Heart left ventricle (tissue), 13 donors: ENCODE results near the gene LAMB1.

Source experiments
- CTCF ChIP-seq, 12 donors: fragments of 200-600 bp; sonication (generic) in 4 of 12; IDR thresholded peaks; one replicate each; pipeline versions ENCODE4 v1.5.0 to v1.8.0; 2018 to 2022; ENCODE audit warnings: antibody characterized with exemption in 12 of 12, mild to moderate bottlenecking in 5 of 12
- POLR2A ChIP-seq, 2 donors: fragments of 450-650 bp; IDR thresholded peaks; one replicate each; pipeline ENCODE4 v1.6.1; 2017; ENCODE audit warnings: antibody characterized with exemption in 2 of 2, mild to moderate bottlenecking in 2 of 2, moderate library complexity in 2 of 2
- donor health status: ischemic (EF 13 %, LVEDD 7.1; RV severe dilation, severe dysfunction).
- donor health status: DM: no; HTN: yes; CAD: no.
- donor health status: DM: no; HTN: no; CAD: no.
- donor health status: ischemic (EF 25% LVEDD 6.9; RV normal size, moderate dysfunction).
- donor health status: ischemic (EF 25% LVEDD 5.7; RV mildly dilated, moderate dysfunction).
- donor health status: ischemic (EF 35%, LVEDD 5.7; RV mildly dilated, moderate dysfunction).
- donor health status: nonischemic (EF 11% LVEDD 7.7; RV severe dilation, severe dysfunction).
- donor health status: DM: yes; HTN: yes; CAD: no.
- donor health status: PGD.
- donor health status: ischemic (EF 29% LVEDD 5.4; RV normal size, mild dysfunction).
- donor health status: nonischemic (EF 23%, LVEDD 6.1; RV moderate dilation, normal function).

DNA sequence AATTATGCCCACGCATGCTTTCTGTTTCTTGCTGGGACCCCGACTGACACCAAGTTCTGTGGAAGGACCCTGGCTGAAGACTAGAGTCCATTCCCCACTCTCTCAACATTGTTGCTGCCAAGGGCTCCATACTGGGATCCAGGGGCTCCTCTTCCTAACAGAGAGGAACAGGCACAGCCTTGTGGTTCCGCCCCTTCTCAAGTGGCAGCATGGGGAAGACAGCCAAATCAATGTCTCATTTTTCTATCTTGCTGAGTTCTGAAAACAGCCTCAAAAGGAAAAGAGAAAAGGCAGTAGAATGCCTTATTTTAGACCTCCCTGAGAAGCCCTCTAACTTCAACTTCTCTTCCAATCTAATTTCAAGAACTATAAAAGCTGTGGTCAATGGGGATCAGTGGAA is 23.7 kb upstream of the LAMB1 start:
- TF ChIP-seq CTCF (IDR thresholded peaks at IDR 0.05) (no peak), POLR2A (IDR thresholded peaks at IDR 0.05) (no peak)
